T-helper 1 cell treated with Interleukin-12 subunit alpha and Interleukin-12 subunit beta and Interleukin-4 antibody, amounts not matched to agents 30 μg/mL and 1 μg/mL, for 36 hours (primary cell): Measurements from ENCODE around the gene CTTN.

ENCODE experiments used
- H3K27ac Mint-ChIP-seq: one replicate; pipeline ENCODE4 v1.8.0; 2021; ENCODE audit warnings: mild to moderate bottlenecking, mixed read lengths
- H3K27me3 Mint-ChIP-seq: one replicate; pipeline ENCODE4 v1.8.0; 2021; ENCODE audit warnings: low read depth, mixed read lengths
- H3K36me3 Mint-ChIP-seq: one replicate; pipeline ENCODE4 v1.8.0; 2021; ENCODE audit warnings: low read depth, mixed read lengths
- H3K4me1 Mint-ChIP-seq: one replicate; pipeline ENCODE4 v1.8.0; 2021; ENCODE audit warnings: low read depth, mixed read lengths
- H3K4me3 Mint-ChIP-seq: one replicate; pipeline ENCODE4 v1.8.0; 2021; ENCODE audit warnings: mild to moderate bottlenecking, moderate library complexity, mixed read lengths
- H3K9me3 Mint-ChIP-seq: one replicate; pipeline ENCODE4 v1.8.0; 2021; ENCODE audit warnings: mixed read lengths

Gene CTTN

DNA sequence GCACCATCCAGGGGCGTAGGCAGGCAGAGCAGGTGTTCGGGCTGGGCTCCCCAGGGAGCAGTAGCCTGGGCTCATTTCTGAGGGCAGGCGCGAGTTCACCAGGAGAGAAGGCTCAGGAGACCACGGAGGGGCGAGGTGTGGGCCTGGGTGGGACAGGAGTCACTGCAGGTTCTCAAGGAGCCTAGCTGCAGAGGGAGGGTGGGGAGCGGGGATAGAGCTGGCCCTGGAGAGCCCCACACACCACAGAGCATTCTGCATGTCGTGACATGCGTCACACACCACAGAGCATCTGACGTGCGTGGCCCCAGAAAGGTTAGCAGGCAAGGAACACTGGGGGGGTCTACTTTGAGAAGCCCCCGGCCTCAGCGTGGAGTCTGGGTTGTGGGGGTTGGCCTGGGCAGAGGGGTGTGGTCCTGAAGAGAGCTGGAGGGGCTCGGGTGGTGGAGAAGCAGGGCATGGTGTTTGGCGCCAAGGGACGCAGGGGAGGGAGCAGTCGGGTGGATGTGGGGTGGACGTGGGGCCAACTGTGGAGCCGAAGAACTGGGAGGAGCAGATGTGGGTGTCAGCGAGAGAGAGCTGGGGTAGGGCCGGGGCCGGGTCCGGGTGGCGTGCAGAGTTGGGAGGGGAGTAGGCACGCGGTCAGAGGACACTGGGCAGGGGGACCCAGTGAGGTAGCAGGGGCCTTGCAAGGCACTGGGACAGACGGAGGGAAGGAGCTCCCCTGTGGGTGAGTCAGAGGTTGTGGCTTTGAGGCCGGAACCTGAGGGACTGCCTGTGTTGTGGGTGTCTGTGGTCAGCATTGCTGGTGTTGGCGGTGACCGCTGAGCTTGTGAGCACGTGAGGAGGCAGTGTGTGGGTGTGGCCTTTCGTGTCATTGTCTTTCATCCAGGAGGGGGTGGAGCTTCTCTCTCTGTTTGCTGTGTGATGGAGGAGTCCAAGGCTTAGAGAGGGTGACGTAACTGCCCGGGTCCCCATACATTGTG, 25.5 kb downstream of the CTTN start:
- Mint-ChIP-seq H3K9me3 (no peaks in the 10 kb centered on the region), H3K27me3 (peaks cover 5% of the 10 kb centered on the region), H3K4me3 (no peak overlapping the region), H3K36me3 (no peaks in the 10 kb centered on the region), H3K4me1 (no peaks in the 10 kb centered on the region), H3K27ac (no peak overlapping the region)

DNA sequence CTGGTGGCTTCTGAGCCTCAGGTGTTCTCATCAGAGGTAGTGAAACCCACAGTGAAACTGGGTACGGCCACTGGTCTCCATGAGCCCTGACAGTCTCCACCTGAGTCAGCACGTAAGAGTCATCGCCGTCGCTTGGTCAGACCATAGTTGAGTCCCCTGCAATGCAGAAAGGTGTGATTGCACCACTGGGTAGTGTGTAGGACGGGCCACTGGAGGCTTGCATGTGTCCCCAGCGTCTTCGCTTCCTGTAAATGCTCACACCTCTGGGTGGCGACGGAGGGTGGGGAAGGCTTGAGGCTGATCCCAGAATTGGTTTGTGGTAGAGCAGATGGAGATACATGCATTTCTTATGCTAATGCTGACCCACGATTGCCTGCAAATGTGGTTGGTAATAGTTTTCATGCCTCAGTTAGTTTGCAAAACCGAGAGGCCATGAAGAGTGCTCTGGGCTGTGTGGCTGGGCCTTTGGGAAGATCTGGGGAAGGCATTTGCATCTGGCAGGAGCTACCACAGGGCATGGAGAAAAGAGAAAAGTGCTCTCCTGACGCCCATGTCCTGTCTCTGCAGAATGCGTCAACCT, 26.5 kb downstream of the CTTN start:
- Mint-ChIP-seq H3K4me1 (no peaks in the 10 kb centered on the region), H3K4me3 (no peak overlapping the region), H3K36me3 (no peaks in the 10 kb centered on the region), H3K27me3 (peaks cover 5% of the 10 kb centered on the region), H3K9me3 (no peaks in the 10 kb centered on the region), H3K27ac (no peak overlapping the region)

DNA sequence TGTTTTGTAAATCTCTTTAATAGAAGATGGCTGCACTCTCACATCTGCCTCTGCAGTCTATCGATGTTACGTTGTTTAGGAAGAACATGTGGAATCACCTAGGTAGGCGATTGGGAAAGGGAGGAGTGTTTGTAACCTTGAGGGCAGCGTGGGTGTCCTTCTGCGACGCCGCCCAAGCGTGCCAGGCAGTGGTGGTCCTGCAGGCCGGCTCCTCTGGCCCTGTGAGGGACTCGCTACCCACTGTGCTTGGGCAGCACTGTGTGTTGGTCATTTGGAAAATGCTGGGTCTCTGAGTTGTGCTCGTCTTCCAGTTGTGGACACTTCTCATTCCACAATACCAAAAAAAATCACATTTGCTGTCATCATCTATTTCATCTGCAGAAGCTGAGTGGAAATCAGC, 29.1 kb downstream of the CTTN start:
- no peaks in the 10 kb centered on the region for H3K9me3 Mint-ChIP-seq
- H3K36me3 Mint-ChIP-seq = no peaks in the 10 kb centered on the region
- H3K4me3 Mint-ChIP-seq = no peak overlapping the region
- no peaks in the 10 kb centered on the region for H3K27me3 Mint-ChIP-seq
- no peaks in the 10 kb centered on the region for H3K4me1 Mint-ChIP-seq
- H3K27ac Mint-ChIP-seq = no peak overlapping the region

DNA sequence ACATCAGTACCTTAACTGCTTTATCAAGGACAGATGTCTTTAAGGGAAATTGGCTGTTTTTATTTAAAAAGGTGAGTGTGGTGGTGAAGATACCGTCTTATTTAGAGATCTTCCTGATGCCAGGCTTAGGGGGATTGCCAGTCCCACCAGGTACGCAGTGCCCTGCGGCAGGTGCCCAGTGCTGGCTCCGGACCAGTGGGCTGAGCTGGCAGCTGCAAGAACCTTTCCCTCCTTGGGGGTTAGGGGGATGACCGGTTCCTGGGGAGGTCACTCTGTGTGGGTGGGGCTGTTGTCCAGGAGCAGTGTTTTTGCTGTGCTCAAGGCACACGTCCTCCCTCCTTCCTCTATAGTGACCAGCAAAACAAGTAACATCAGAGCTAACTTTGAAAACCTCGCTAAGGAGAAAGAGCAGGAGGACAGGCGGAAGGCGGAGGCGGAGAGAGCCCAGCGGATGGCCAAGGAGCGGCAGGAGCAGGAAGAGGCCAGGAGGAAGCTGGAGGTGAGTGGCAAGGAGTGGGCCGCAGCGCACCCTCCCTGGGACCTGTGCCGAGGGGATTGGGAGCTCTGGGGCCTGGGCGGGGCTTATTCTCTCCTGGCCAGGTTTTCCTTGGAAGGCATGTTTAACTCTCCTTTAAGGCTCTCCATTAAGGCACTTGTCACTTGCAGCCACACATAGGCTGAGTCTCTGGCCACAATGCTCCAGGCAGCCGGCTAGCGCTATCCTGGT, 30.5 kb downstream of the CTTN start:
- Mint-ChIP-seq H3K4me3 (no peak overlapping the region), H3K27ac (no peak overlapping the region), H3K4me1 (no peaks in the 10 kb centered on the region), H3K36me3 (no peaks in the 10 kb centered on the region), H3K9me3 (no peaks in the 10 kb centered on the region), H3K27me3 (no peaks in the 10 kb centered on the region)

DNA sequence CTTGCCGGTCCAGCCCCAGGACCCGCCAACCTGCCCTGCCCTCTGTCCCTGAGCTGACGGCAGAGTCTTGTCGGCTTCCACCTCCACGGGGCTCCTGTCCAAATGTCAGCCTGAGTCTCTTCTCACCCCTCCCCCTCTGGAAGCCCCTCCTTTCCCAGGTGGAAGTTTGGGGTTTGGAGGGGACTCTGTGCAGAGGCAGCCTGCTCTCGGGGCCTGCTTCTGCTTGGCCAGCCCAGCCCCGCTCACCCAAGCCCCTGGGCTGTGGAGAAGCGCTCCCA, 31.0 kb downstream of the CTTN start:
- H3K4me3 Mint-ChIP-seq = no peak overlapping the region
- no peaks in the 10 kb centered on the region for H3K4me1 Mint-ChIP-seq
- H3K9me3 Mint-ChIP-seq = no peaks in the 10 kb centered on the region
- no peaks in the 10 kb centered on the region for H3K36me3 Mint-ChIP-seq
- no peak overlapping the region for H3K27ac Mint-ChIP-seq
- no peaks in the 10 kb centered on the region for H3K27me3 Mint-ChIP-seq

DNA sequence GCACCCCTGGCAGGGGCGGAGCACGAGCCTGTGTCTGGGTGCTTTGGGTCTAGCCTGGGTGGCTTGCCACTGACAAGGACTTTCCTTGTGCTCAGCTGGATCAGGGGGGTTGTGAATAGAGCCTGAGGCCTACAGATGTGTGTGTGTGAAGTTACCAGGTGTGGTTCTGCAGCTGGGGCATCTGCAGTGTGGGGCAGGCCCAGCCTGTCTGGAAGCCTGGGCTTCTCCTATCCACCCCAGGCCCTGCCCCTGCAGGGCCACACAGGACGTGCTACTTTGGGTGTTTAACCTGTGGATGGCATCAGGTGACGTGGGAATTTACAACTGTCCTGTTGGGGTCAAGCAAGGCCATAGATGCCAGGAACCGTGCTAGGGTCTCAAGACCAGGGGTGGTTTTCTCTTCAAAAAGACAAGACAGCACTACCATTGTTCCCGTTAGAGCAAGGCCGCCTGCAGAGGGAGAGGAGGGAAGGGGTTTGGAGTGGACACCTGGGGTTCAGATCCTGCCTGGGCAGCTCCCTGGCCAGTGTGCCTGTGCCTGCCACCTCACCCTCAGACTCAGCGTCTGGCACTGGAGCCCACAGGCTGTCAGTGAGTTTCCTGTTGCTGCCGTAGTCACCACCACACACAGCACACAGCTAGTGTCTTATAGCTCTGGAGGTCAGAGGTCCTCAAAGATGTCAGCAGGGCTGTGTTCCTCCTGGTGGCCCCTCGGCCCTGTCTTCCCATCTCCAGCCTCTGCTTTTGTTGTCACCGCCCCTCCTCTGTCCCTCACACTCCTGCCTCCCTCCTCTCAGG, 31.6 kb downstream of the CTTN start:
- Mint-ChIP-seq H3K4me3 (no peak overlapping the region), H3K9me3 (no peaks in the 10 kb centered on the region), H3K27ac (no peak overlapping the region), H3K36me3 (no peaks in the 10 kb centered on the region), H3K4me1 (no peaks in the 10 kb centered on the region), H3K27me3 (no peaks in the 10 kb centered on the region)

DNA sequence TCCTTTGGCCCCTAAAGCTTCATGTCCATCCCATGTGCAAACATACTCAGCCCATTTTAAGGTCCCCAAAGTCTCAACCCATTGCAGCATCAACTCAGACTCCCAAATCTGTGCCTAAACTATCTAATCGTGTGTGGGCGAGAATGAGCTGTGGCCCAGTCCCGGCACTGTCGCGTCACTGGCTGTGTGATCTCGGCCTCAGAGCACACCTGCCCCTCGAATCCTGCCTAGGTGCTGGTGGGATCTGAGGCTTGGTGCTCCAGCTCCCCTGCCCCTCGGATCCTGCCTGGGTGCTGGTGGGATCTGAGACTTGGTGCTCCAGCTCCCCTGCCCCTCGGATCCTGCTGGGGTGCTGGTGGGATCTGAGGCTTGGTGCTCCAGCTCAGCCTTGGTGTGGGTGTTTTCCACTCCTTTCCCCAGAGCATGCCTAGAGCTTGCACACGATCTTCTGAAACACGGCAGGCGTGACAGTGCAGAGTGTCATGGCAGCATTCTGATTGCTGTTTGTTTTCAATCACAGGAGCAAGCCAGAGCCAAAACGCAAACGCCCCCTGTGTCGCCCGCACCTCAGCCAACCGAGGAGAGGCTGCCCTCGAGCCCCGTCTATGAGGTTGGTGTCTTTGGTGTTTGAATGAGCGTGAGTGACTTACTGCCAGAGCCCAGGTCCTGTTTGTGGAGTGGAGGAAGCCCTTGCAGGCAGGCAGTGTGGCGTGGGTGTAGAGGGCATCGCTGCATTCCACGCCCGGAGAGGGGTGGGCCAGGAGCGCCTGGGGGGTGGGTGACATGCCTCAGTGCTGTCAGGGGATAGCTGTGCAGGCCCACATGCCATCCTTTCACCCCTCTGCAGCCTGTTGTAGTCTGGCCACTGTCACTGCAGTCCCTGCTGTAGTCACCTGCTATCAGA, 32.6 kb downstream of the CTTN start:
- Mint-ChIP-seq H3K9me3 (no peaks in the 10 kb centered on the region), H3K4me1 (no peaks in the 10 kb centered on the region), H3K36me3 (no peaks in the 10 kb centered on the region), H3K27me3 (no peaks in the 10 kb centered on the region), H3K27ac (no peak overlapping the region), H3K4me3 (no peak overlapping the region)

DNA sequence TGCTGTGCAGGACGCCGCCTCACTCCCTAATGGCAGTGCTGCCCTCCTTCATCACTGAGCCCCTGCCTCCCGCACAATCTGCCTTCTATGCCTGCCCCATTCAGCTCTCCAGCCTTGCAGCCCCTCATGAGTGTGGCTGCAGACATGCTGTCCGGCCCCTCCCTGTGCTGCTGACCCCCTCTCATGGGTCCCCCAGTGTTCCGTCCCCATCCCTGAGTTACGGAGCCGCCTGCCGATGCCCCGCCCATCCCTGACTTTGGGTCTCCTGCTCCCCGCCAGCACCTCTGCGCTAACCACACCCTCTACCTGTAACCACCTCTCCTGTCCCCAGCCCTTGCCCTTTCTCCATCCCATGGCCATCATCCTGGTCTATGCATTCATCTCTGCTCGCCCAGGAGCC, 33.3 kb downstream of the CTTN start:
- Mint-ChIP-seq H3K27ac (no peak overlapping the region), H3K4me3 (no peak overlapping the region), H3K27me3 (no peaks in the 10 kb centered on the region), H3K9me3 (no peaks in the 10 kb centered on the region), H3K36me3 (no peaks in the 10 kb centered on the region), H3K4me1 (no peaks in the 10 kb centered on the region)

DNA sequence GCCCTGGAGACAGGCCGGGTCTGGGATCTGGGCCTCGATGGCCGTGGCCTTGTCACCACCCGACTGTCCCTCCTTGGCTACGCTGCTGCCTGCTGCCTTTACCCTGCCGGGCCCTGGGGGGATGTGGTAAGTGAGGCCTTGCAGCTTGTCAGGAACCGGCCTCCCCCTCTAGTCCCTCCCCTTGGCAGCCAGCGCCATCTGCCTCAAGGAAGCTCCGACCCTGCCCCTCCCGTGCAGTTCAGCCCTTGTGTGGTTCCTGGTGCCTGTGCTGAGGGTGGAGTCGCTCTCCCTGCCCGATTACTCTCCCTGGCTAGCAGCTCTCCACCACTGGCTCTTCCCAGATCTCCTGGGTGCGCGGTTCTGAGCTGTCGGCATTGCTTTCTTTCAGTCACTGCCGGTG, 33.7 kb downstream of the CTTN start:
- Mint-ChIP-seq H3K27ac (no peak overlapping the region), H3K36me3 (no peaks in the 10 kb centered on the region), H3K9me3 (no peaks in the 10 kb centered on the region), H3K4me3 (no peak overlapping the region), H3K27me3 (no peaks in the 10 kb centered on the region), H3K4me1 (no peaks in the 10 kb centered on the region)

DNA sequence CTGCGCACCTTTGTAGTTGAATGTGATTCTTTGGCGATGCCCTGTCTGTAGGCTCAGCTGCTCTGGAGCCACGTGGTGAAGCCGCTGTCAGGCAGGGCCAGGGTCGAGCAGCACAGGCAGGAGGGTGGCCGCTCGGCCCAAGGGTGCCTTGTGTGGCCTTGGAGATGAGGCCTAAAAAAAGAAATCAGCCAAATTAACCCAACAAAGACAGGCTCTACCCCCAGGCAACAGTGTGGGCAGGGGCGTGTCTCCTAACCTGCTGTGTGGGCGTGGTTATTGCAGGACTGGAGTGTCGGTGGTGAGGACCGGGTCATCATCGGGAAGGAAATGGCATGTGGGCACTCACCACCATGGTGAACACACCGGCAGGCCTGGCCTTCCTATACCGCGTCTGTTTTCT, 34.3 kb downstream of the CTTN start:
- H3K36me3 Mint-ChIP-seq = no peaks in the 10 kb centered on the region
- H3K27me3 Mint-ChIP-seq = no peaks in the 10 kb centered on the region
- no peaks in the 10 kb centered on the region for H3K9me3 Mint-ChIP-seq
- H3K27ac Mint-ChIP-seq = no peak overlapping the region
- H3K4me3 Mint-ChIP-seq = no peak overlapping the region
- H3K4me1 Mint-ChIP-seq = no peaks in the 10 kb centered on the region

DNA sequence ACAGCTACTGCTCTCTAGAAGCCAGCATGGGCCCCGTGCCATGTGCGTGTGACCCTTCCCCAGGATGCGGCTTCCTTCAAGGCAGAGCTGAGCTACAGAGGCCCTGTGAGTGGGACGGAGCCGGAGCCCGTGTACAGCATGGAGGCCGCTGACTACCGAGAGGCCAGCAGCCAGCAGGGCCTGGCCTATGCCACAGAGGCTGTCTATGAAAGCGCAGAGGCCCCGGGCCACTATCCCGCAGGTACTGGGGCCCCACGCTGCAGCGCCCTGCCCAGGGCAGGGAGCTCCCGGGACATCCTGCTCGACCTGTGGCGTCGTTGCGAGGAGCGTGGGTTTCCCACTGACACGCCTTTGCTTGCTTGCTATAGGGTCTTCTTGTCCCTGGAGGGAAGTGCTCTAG, 34.7 kb downstream of the CTTN start:
- Mint-ChIP-seq H3K27ac (no peak overlapping the region), H3K27me3 (no peaks in the 10 kb centered on the region), H3K4me3 (no peak overlapping the region), H3K36me3 (no peaks in the 10 kb centered on the region), H3K4me1 (no peaks in the 10 kb centered on the region), H3K9me3 (no peaks in the 10 kb centered on the region)

DNA sequence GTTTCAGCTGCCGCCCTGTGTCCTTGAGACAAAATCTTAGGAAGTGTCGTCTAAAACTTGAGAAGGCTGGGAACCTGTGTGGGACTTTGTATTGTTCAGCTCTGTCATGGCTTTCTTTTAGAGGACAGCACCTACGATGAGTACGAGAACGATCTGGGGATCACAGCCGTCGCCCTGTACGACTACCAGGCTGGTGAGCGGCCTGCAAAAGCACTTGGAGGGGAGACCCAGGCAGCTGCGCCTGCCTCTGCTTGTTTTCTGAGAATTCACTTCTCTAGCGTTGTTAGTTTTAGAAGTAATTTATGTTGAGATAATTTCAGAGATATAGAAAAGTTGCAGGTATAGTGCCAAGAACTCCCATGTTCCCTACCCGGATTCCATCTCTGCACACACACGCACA, 35.2 kb downstream of the CTTN start:
- Mint-ChIP-seq H3K27ac (no peak overlapping the region), H3K36me3 (no peaks in the 10 kb centered on the region), H3K4me1 (no peaks in the 10 kb centered on the region), H3K9me3 (no peaks in the 10 kb centered on the region), H3K27me3 (no peaks in the 10 kb centered on the region), H3K4me3 (no peak overlapping the region)

DNA sequence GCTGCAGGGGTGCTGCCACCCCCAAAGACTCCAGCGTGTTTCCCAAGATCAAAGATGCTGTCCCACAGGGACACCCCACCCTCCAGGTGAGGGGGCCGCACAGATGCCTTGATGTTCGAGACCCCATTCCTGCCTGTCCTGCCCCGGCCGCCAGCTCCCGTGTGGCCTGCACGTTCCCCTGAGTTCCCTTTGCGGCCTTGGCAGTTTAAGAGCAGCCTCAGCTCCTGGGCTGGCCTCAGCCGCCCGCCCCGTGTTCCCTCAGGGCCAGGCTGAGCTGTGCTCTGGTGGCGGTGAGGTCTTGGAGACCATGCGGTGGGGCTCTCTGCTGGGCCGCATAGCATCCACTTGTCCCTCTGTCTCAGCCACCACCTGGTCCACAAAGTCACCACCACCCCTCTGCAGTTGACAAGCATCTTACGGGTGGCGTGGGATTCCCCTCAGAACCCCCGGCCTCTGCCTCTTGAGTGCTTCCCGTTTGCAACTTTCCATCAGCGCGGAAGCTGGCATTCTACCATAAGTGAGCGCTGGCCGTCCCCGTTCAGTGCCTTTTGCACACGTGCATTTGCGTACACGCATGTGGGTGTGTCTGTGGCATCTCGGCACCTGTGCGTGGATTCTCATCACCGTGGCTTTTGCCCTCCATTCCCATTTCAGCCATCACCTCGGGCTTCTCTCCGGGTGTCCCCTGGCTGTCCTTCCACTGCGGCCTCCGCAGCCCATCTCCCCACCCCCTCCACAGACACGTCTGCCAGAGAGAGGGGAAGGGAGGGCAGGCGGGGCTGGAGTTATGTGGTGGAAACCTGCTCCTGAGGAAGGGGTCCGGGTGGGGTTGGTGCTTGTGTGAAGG, 35.9 kb downstream of the CTTN start:
- no peaks in the 10 kb centered on the region for H3K9me3 Mint-ChIP-seq
- no peak overlapping the region for H3K27ac Mint-ChIP-seq
- H3K4me3 Mint-ChIP-seq = no peak overlapping the region
- no peaks in the 10 kb centered on the region for H3K36me3 Mint-ChIP-seq
- no peaks in the 10 kb centered on the region for H3K4me1 Mint-ChIP-seq
- H3K27me3 Mint-ChIP-seq = no peaks in the 10 kb centered on the region
